Neural cell (in vitro differentiated cells): ENCODE measurements around the gene TFPI. TPM values are rescaled to one million over a fixed set of nuclear protein-coding genes. Genes with fewer than 3 reads are reported as not detected.

Experiments
- H2AFZ ChIP-seq: fragments of 200-600, 300-800 bp; sonication (generic), shearing (Covaris generic); 2 replicates; pipeline ENCODE4 v1.6.0; 2014; ENCODE audit warnings: low read depth, mild to moderate bottlenecking, antibody characterized with exemption, low read length, moderate library complexity
- H3F3A ChIP-seq: fragments of 200-600 bp; shearing (Covaris generic); 2 replicates; pipeline ENCODE4 v1.6.1; 2016; ENCODE audit warnings: mild to moderate bottlenecking, moderate library complexity, mixed read lengths, antibody characterized with exemption, low read length; ENCODE audit not compliant: insufficient read depth, poor library complexity, severe bottlenecking
- H3K27ac ChIP-seq: fragments of 200-600, 300-800 bp; sonication (generic), shearing (Covaris generic); 2 replicates; pipeline ENCODE4 v1.5.1; 2014; ENCODE audit warnings: mild to moderate bottlenecking, low read length, moderate library complexity
- H3K27me3 ChIP-seq: fragments of 300-800, 200-600 bp; sonication (generic), shearing (Covaris generic); 2 replicates; pipeline ENCODE4 v1.6.0; 2014; ENCODE audit warnings: mild to moderate bottlenecking, low read depth, low read length, moderate library complexity; ENCODE audit not compliant: insufficient read depth
- H3K36me3 ChIP-seq: fragments of 300-800, 200-600 bp; sonication (generic), shearing (Covaris generic); 2 replicates; pipeline ENCODE4 v1.5.1; 2014; ENCODE audit warnings: mild to moderate bottlenecking, antibody characterized with exemption, low read length, moderate library complexity; ENCODE audit not compliant: insufficient read depth
- H3K4me2 ChIP-seq: fragments of 300-800, 200-600 bp; sonication (generic), shearing (Covaris generic); 2 replicates; pipeline ENCODE4 v1.6.0; 2014; ENCODE audit warnings: mild to moderate bottlenecking, low read length
- H3K4me3 ChIP-seq: fragments of 300-800, 200-600 bp; sonication (generic), shearing (Covaris generic); 2 replicates; pipeline ENCODE4 v1.5.1; 2014; ENCODE audit warnings: mild to moderate bottlenecking, low read length, moderate library complexity
- H3K79me2 ChIP-seq: fragments of 200-600 bp; shearing (Covaris generic); replicated peaks from 2 replicates; pipeline ENCODE4 v1.6.0; 2014; ENCODE audit warnings: mild to moderate bottlenecking, low read length, moderate library complexity; ENCODE audit not compliant: insufficient read depth
- H3K9ac ChIP-seq: fragments of 300-800, 200-600 bp; sonication (generic), shearing (Covaris generic); 2 replicates; pipeline ENCODE4 v1.6.1; 2016; ENCODE audit warnings: mild to moderate bottlenecking, low read length, mixed read lengths
- H3K9me2 ChIP-seq: fragments of 200-600 bp; shearing (Covaris generic); 2 replicates; pipeline ENCODE4 v1.6.1; 2016; ENCODE audit warnings: mild to moderate bottlenecking, low read length, mixed read lengths; ENCODE audit not compliant: insufficient read depth
- H3K9me3 ChIP-seq: fragments of 200-600, 300-800 bp; sonication (generic), shearing (Covaris generic); 2 replicates; pipeline ENCODE4 v1.6.1; 2016; ENCODE audit warnings: mild to moderate bottlenecking, mixed run types, low read length, moderate library complexity, mixed read lengths
- H4K20me1 ChIP-seq: fragments of 200-600 bp; shearing (Covaris generic); 2 replicates; pipeline ENCODE4 v1.6.1; 2016; ENCODE audit warnings: mild to moderate bottlenecking, mixed run types; ENCODE audit not compliant: insufficient read depth
- CTCF ChIP-seq: fragments of 450-650 bp; IDR thresholded peaks from 2 replicates; pipeline ENCODE4 v1.5.1; 2014; ENCODE audit warnings: antibody characterized with exemption, mild to moderate bottlenecking, moderate library complexity; ENCODE audit not compliant: poor library complexity, severe bottlenecking
- EP300 ChIP-seq: fragments of 450-650 bp; conservative IDR thresholded peaks from 2 replicates; pipeline ENCODE4 v1.6.1; 2014; ENCODE audit warnings: antibody characterized with exemption, mild to moderate bottlenecking, moderate library complexity; ENCODE audit not compliant: poor library complexity, severe bottlenecking
- EZH2 ChIP-seq: fragments of 200-600, 300-800 bp; shearing (Covaris generic), sonication (generic); IDR thresholded peaks from 2 replicates; pipeline ENCODE4 v1.6.1; 2014; ENCODE audit warnings: antibody characterized with exemption, low read length, borderline replicate concordance, mild to moderate bottlenecking; ENCODE audit not compliant: insufficient read depth, poor library complexity, severe bottlenecking
- MXI1 ChIP-seq: fragments of 450-650 bp; conservative IDR thresholded peaks from 2 replicates; pipeline ENCODE4 v1.6.1; 2014; ENCODE audit warnings: antibody characterized with exemption, mild to moderate bottlenecking; ENCODE audit not compliant: poor library complexity, severe bottlenecking
- POLR2AphosphoS5 ChIP-seq: IDR thresholded peaks from 2 replicates; pipeline ENCODE4 v1.6.1; 2012
- RAD21 ChIP-seq: fragments of 450-650 bp; conservative IDR thresholded peaks from 2 replicates; pipeline ENCODE4 v1.6.1; 2014; ENCODE audit warnings: antibody characterized with exemption, mild to moderate bottlenecking, moderate library complexity
- REST ChIP-seq: IDR thresholded peaks from 2 replicates; pipeline ENCODE4 v1.6.1; 2012; ENCODE audit warnings: borderline replicate concordance
- SMC3 ChIP-seq: fragments of 450-650 bp; conservative IDR thresholded peaks from 2 replicates; pipeline ENCODE4 v1.6.1; 2014; ENCODE audit warnings: antibody characterized with exemption, mild to moderate bottlenecking, moderate library complexity; ENCODE audit not compliant: poor library complexity
- TAF1 ChIP-seq: IDR thresholded peaks from 2 replicates; pipeline ENCODE4 v1.6.1; 2012; ENCODE audit warnings: low read depth
- polyA plus RNA-seq: library from polyadenylated mRNA; depleted of rRNA; stranded (reverse); fragments of >200 nt; gene quantifications from 2 replicates; pipeline ENCODE4 v1.2.3, GENCODE V29; 2014

The TFPI gene
- polyA plus RNA-seq, 1 donor from 2014 or later = 0.51 TPM

GRCh38 chr2:187547353-187547979 lies 6.8 kb downstream of the TFPI start:
- no peaks in the 10 kb centered on the region for H3K27me3 ChIP-seq
- H3K4me2 ChIP-seq = no peak overlapping the region
- no peaks in the 10 kb centered on the region for H3K9me2 ChIP-seq
- no peaks in the 10 kb centered on the region for H3K36me3 ChIP-seq
- TF ChIP-seq REST = no peak
- no peaks in the 10 kb centered on the region for H3K9me3 ChIP-seq
- no peak overlapping the region for H3K9ac ChIP-seq
- H3K4me3 ChIP-seq = no peak overlapping the region
- no peak overlapping the region for H3K27ac ChIP-seq
- H4K20me1 ChIP-seq = no peaks in the 10 kb centered on the region
- no peaks in the 10 kb centered on the region for H3K79me2 ChIP-seq
- no peaks in the 10 kb centered on the region for H3F3A ChIP-seq
- no peak overlapping the region for H2AFZ ChIP-seq

DNA sequence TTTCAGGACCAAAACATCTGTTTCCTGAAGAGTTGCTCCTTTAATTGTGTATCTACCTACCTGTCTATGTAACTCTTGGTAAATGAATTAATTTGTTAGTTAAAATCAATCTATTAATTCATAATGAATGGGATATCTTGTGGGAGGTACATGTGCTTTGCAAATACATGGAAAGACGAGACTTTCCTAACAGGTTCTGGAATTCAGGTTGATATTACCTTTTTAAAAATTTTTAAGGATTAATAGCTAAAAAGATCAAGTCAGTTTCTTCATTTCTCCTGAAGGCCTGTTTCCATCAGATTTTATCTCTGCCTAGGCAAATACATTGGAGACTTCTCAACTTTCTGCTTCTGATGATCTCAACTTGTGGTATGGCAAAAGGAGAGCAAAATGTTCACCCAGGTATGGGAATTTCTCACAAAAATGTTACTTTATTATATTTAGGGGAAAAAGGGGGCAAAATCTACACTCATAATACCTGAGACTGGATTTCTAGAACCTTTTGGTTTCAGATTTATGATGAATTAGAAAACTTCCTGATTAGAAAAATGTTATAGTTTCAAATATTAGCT lies 7.4 kb downstream of the TFPI start:
- no peaks in the 10 kb centered on the region for H3K36me3 ChIP-seq
- no peak overlapping the region for H3K4me2 ChIP-seq
- no peak overlapping the region for H3K9ac ChIP-seq
- H4K20me1 ChIP-seq = no peaks in the 10 kb centered on the region
- no peak overlapping the region for H2AFZ ChIP-seq
- H3K4me3 ChIP-seq = no peak overlapping the region
- no peak overlapping the region for H3K27ac ChIP-seq
- no peaks in the 10 kb centered on the region for H3K27me3 ChIP-seq
- H3K79me2 ChIP-seq = no peaks in the 10 kb centered on the region
- TF ChIP-seq RAD21 (no peak), EZH2 (no peak), EP300 (no peak), MXI1 (no peak), POLR2AphosphoS5 (no peak), CTCF (no peak), SMC3 (no peak), TAF1 (no peak), REST (no peak)
- no peaks in the 10 kb centered on the region for H3K9me3 ChIP-seq
- H3K9me2 ChIP-seq = no peaks in the 10 kb centered on the region
- no peaks in the 10 kb centered on the region for H3F3A ChIP-seq
